Stimulated activated CD4-positive, alpha-beta T cell treated with anti-CD3 and anti-CD28 coated beads, Interleukin-4, amount 100 ng/mL, for 48 hours (primary cell): ENCODE results near the gene LRRC56.
"Not testable (repeated sequence)": the region's sequence is repeated elsewhere in the genome, so short reads cannot be mapped to it uniquely, and the experiment has no call there.

ENCODE experiments used
- DNase-seq, 2 donors: peaks; one replicate each; pipeline ENCODE4 v3.0.0-alpha.2; 2020; ENCODE audit warnings: low read depth in 2 of 2

The LRRC56 gene

DNA sequence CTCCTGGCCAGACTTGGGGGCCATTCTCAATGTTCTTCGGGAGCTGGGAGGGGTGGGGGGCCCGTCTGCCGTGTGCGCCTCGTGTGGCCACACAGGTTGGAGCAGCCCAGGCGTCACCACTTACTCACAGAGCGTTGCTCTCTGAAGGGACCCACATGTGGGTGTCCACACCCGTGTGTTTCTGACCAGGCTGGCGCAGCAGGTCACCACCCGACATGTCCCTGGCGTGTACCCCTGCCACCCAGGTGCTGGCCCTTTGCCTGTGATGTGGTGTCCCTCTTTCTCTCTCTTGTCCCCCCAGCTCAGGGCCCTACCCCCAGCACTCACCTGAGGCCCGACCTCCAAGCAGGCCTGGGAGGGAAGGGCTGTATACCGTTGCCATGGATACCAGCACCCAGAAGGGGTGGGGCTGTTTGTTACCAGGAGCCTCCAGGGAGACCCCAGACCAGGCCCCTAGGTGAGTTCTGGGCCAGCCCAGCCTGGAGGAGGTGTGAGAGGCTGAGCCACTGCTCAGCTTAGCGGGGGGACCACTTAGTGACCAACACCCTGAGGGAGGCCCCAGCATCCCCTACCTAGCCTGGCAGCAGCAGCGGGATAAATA is 21.8 kb downstream of the LRRC56 start:
- no peak for DNase-seq

DNA sequence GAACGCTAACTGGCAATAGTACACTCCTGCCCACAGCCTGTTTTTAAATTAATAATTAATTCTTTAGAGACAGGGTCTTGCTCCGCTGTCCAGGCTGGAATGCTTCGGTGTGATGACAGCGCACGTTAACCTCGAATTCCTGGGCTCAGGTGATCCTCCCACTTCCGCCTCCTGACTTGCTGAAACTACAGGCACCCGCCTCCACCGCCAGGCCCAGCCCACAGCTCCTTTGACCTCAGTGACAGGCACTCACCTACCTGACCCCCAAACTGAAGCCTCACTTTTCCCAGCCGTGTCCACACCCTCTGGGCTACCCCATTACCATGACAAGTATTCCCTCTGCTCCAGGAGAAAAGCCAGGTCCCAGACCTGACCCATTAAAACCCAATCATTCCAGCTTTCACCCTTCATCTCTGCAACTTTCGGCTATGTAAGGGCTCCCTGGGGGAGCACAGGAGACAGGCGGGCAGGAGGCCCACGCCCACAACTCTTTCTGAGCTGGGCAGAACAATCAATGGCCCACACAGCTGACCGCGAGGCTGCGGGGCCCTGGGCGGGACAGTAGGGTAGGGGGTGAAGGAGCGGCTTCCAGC is 22.5 kb downstream of the LRRC56 start:
- DNase-seq = no peak

DNA sequence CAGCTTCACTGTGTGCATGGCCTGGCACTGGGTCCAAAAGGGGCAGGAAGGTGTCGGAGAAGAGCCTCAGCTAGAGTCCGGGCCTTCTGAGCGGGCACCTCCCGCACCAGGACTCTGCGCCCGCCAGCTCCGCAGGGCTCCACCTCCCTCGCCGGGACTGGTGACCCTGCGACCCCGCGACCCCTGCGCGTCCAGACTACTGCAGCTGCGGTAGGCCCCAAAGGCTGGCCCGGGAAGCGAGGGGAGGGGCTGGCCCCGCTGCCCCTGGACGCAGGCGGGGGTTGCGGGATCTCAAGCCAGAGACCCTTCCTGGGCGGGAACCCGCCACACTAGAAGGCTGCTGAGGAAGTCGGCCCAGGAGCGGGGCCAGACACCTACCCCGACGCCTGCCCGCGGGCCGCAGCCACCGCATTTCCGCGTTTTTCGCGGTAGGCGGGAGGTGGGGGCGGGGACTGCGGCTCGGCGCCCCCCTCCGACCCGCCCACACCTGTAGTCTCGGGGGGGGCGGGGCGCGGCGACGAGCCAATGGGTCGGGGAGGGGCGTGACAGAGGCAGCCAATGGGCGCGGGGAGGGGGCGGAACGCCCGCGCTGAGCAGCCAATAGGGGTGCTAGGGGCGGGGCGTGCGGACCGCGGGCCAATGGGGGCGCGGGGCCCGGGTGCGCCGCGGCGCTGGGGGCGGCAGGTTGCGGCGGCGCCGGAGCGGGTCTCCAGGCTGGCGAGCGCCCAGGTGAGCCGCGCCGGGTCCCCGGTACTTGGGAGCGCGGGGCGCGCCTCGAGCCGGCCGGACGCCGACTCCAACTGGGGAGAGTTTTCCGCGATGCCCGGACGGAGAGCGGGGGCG is 23.2 kb downstream of the LRRC56 start, which contains the start of the genes LMNTD2 and RASSF7:
Gene LMNTD2, minus strand, starts transcription at position 434 of the 843 bp plus-strand sequence. Its CDS starts 22 bp downstream, at position 412.
Gene RASSF7, plus strand, starts transcription at position 666 of the 843 bp plus-strand sequence. CDS start 799 bp downstream, outside the sequence.
- peak; percentile 94 to 96 for DNase-seq

DNA sequence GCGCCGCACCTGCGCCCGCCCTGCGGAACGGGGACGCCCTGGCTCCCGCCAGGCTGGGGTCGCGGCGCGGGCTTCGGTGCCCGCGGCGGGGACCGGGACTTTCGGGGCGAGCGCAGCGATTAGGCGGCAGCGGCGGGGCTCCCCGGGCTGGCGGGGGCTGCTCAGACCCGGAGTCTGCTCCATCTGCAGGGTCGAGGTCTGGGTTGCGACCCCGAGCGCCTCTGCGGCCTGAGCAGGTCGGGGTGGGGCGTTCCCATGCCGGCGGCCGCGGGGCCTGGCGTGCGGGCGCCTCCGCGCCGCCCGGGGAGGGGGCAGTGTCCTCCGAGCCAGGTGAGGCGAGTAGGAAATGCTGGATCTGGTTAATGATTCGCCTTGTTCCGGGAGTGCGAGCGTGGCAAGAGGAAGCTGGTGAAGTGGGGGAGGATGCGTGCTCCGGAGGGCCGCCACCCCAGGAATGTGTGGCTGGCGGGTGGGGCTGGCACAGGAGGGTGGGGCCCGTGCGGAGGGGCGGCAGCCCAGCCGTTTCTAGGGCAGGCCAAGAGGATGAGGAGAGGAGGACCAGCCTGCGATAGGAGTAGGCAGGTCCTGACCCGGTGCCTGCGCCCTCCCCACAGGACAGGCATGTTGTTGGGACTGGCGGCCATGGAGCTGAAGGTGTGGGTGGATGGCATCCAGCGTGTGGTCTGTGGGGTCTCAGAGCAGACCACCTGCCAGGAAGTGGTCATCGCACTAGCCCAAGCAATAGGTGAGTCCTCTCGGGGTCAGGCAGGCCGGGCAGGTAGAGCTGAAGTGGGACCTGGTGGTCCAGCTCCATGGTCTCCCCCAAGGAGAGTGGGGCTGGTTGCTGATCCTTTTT is 24.0 kb downstream of the LRRC56 start:
- no peak for DNase-seq

DNA sequence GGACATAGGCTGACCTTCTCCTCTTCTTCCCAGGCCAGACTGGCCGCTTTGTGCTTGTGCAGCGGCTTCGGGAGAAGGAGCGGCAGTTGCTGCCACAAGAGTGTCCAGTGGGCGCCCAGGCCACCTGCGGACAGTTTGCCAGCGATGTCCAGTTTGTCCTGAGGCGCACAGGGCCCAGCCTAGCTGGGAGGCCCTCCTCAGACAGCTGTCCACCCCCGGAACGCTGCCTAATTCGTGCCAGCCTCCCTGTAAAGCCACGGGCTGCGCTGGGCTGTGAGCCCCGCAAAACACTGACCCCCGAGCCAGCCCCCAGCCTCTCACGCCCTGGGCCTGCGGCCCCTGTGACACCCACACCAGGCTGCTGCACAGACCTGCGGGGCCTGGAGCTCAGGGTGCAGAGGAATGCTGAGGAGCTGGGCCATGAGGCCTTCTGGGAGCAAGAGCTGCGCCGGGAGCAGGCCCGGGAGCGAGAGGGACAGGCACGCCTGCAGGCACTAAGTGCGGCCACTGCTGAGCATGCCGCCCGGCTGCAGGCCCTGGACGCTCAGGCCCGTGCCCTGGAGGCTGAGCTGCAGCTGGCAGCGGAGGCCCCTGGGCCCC is 24.8 kb downstream of the LRRC56 start:
- DNase-seq = no peak

DNA sequence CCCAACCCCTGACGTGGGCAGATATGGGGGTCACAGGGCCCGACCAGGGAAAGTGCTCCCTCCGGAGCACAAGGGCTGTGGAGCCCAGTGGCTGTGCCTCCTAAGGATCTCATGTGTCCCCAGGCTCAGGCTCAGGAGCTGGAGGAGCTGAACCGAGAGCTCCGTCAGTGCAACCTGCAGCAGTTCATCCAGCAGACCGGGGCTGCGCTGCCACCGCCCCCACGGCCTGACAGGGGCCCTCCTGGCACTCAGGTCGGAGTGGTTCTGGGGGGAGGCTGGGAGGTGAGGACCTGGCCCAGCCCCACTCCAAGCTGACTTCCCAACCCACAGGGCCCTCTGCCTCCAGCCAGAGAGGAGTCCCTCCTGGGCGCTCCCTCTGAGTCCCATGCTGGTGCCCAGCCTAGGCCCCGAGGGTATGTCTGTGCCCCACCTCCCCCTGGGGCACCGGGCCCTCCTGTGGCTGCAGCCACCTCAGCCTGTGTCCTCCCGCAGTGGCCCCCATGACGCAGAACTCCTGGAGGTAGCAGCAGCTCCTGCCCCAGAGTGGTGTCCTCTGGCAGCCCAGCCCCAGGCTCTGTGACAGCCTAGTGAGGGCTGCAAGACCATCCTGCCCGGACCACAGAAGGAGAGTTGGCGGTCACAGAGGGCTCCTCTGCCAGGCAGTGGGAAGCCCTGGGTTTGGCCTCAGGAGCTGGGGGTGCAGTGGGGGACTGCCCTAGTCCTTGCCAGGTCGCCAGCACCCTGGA is 25.9 kb downstream of the LRRC56 start:
- DNase-seq = no peak

DNA sequence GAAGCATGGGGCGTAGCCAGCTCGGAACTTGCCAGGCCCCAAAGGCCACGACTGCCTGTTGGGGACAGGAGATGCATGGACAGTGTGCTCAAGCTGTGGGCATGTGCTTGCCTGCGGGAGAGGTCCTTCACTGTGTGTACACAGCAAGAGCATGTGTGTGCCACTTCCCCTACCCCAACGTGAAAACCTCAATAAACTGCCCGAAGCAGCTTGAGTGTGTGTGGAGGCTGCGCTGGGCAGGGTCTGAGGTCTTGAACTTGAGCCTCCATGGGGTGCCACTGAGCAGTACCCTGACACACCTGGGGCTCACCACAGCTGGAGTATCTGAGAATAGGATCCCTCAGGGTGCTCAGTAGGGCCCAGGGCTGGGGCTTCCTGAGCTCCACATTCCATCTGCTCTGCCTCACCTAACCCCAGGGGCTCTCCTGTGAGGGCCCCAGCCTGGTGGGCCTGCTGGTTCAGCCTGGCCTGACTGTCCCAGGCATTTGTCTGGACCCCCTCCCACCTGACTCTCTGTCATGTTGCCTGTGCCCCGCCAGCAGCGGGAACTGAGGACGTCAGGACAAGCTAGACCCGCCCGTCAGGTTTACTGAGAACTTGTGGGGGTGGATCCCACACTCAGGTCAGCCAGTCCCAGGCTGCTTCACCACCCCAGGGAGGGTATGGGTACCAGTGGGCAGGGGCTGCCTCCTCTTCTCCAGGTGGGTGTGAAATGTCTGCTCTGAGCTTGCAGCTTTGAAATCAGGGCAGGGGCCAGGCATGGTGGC is 26.7 kb downstream of the LRRC56 start:
- DNase-seq = no peak

DNA sequence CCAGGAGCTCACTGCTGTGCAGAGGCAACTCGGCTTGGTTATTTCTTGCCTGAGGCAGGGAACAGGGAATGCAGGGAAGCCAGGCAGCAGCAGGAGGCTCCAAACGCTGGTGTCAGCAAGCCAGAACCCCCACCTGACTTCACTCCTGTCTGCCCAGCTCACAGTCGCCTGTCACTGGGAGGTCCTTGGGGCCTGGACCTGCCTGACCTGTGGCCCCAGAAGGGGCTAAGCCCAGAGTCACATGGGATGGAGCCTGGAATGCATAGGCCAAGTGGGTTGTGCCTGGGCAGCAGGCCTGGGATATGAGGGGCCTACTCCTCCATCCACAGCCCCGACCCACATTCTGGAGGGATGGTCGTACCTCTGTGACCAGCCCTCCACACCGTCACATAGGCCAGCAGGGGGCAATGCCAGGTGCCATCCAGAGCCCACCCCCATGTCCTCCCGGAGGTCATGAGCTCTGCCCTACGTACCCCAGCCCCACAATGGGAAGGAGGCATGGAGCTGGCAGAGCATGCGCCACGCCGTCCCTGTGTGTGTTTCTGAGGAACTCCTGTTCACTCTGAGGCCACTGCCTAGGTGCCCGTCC is 28.7 kb downstream of the LRRC56 start:
- no peak for DNase-seq

DNA sequence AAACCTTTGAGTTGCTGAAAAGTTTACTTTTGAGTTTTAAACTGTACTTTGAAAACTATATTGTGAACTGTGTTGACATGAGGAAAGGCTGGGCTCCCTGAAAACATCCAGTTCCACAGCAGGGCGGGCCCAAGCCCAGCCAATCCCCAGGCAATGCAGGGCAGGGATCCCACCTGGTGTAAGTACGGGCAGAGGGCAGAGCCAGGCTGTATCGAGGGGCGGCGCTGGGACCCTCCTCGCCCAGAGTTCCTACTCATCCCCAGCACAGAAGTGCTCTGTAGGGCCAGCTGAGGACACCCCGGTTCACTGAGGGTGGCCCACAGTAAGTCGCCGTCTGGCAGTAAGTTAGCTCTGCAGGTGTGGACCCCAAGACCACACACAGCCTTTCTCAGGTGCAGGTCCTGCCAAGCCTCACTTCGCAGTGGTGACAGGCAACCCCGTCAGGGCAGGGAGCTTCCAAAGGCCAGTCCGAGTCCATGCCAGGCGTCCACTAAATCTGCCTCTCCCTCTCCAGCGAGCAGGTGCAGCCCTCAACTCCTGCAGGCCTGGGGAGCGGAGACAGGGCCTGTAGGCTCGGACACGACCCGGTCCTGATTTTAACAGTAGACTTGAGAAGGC is 29.8 kb downstream of the LRRC56 start:
- DNase-seq = no peak

DNA sequence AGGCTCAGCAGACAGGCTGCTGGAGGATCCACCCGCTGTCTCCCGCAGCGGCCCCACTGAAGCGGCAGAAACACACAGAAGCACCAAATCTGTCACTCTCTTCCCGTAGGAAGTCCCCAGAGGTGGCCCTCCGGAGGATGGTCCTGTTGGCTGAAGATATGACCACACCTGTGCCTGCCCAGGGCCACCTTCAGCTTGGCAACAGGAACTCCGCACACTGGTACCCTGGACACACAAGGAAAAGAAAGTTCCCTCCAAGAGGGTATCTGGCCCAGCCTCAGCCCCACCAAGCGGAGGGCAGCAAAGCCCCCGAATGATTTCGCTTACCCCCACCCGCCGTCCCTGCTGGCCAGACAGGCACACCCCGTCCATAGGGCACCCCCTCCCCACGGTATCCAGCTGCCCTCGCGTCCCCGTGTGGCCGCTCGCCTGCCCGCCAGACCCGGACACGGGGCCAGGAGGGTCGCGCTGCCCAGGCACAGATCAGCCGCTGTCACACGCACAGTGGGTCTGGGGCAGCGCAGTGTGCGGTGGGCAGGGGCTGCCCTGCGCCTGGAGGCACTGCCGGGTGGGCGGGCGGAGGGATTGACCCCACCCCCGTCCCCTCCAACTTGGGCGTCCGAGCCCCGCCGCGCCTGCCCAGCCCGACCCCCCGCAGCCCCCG is 30.4 kb downstream of the LRRC56 start:
- DNase-seq = no peak

DNA sequence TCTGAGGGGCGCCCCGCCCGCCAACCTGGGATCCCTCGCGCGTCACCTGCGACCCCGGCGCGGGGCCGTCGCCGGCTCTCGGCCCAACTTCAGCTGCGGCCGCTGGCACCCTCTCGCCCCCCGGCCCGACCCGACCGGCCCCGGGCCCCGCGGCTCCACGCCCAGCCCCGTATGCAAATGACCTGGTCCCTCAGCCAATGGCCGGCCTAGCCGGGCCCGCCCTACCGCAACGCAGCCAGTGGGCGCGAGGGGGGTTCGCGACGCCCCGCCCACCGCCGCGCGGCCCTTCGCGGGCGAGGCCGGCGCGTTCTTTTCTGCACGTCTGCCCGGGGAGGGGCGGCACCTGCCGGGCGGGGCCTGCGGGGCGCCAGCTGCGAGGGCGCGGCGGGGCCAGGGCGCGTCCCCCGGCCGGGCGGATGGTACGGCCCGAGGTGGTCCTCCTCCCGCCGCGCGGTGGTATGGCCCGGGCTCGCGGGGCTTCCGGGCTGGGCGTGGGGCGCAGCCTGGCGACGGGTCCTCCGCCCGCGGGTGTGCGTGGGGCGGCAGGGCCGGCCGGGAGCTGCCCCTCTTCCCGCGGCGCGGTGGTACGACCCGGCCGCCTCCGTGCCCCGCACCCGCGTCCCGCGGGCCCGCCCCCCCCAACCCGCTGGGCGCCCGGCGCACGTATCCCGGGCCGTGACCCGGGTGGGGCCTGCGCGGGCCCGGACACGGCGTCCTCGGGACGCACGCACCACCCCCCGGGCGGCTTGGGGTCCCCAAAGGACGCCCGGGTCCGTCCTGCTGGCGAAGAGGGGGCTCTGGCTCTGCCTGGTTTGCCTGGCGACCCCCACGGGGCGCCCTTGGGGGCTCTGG is 31.2 kb downstream of the LRRC56 start:
- DNase-seq = peak; percentile 88 to 90

DNA sequence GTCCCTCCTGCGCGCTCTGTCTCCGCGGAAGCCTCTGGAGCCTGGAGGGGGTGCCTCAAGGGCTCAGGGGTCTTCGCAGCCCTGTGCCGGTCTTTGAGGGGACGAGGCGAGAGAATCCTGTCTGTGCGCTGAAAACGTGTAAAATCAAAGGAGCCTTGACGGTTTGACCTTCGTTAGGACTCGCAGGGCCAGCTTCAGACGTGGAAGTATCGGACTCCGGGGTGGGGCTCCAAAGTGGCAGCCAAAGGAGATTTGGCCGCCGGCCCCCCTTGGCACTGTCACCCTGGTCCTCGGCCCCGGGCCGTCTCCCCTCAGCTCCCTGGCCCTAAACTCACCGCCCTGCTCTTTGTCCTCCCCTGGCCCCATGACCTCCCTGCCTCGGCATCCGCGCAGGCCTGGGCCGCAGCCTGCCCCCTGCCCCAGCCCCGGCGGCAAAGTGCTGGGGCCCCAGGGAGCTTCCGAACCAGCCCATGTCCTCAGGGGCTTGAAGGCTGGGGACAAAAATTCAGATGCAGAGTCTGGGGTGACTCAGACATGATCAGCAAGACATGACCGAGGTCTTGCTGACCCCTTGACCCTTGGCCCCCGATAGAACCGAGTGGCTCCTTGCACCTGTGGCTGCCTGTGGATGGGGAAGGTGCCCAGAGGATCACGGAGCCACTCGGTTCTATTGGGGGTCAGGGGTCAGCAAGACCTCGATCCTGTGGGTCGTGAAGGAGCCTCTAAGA is 32.0 kb downstream of the LRRC56 start:
- no peak for DNase-seq

DNA sequence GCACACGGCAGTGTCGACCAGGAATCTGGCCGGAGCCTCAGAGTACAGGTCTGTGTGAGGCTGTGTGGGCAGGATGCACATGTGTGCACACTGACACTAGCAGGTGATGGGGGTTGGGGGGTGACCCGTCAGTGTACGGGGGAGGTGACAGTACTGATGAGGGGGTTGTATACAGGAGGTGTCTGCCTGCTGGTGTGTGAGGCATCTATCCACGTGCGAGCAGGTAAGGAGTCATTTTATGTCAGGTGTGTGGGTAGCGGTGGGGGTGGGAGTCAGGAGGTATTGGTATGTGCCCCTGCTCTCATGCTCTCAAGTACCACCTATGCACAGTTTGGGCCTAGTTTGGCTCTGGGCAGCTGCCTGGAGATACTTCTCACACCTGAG is 34.5 kb downstream of the LRRC56 start:
- DNase-seq = no peak

DNA sequence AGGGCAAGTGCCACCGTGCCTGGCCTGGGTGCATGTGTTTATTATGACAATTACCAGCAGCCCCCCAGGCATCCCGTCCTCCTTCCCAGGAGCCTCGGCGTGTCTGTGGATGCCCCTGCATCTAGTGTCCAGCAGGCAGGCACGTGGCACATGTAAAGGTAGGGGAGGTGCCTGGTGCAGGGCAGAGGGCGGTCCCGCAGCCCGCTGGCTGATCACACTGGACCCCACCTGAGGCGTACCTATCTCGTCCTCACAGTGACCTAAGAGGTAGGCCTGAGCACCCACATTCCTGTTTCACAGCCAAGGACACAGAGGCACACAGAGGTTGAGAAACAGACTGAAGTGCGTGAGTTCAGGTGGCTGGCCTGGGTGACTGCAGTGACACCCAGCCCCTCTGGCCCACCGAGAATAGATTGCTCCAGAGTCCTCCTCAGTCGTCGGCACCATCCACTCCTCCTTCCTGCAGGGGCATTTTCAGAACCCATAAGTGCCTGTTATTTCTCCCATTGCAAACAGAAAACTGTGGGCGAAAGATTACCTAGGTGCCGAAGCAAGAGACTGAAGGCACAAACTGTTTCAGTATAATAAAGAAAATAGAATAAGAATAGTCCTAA is 35.9 kb downstream of the LRRC56 start:
- DNase-seq = no peak

DNA sequence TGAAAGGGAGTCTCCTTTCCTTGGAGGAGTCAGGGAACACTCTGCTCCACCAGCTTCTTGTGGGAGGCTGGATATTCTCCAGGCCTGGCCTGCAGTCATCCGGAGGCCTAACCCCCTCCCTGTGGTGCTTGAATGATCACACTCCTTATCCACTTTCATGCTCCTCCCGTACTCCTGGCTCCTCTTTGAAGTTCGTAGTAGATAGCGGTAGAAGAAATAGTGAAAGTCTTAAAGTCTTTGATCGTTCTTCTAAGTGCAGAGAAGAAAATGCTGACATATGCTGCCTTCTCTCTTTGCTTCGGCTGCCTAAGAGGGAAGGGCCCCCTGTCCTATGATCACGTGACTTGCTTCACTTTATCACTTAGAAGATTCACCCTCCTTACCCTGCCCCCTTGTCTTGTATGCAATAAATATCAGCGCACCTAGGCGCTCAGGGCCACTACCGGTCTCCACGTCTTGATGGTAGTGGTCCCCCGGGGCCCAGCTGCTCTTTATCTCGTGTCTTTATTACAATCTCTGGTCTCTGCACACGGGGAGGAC is 36.8 kb downstream of the LRRC56 start:
- DNase-seq = not testable (repeated sequence)

DNA sequence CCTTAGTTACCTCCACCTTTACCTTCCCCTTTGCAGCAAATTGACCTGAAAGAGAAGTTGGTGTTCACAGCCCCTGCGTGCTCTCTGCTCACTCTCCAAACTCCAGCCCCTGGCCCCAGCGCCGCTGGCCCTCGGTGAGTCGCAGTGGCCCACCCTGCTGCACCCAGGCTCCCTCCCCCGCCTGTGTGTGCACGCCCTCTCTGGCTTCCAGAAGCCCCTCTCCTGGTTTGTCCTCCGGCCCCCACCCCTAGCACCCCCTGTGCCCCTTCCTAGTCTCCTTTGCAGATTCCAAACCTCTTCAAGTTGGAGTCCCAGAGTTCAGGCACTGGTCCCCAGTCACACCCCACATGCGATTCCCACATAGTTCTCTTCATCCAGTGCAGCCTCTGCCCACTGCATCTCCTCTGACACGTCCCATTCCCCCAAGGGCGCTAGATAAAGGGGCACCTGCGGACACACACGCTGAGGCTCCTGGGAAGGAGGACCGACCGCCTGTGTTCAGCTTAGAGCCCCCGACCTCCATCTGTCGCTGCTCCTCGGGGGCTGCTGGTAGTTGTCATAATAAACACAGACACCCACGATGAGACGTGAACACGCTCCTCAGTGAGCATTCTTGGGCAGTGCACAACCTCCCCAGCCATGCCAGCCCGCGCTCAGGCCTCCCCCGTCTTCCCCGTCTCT is 37.4 kb downstream of the LRRC56 start:
- DNase-seq = no peak
